H9 (cell line): ENCODE results near the gene ILDR1. TPM values are rescaled to one million over a fixed set of nuclear protein-coding genes. Genes with fewer than 3 reads are reported as not detected.

Source experiments
- DNase-seq: peaks from one replicate; pipeline ENCODE4 v3.0.0-alpha.2; 2017
- H2AFZ ChIP-seq: one replicate; pipeline ENCODE4 v1.6.1; 2013; ENCODE audit warnings: mild to moderate bottlenecking, low read length, control low read depth, moderate library complexity
- H2AK5ac ChIP-seq: 2 replicates; pipeline ENCODE4 v1.6.1; 2013; ENCODE audit warnings: low read length, control low read depth, mixed read lengths; ENCODE audit not compliant: insufficient read length
- H2BK120ac ChIP-seq: one replicate; pipeline ENCODE4 v1.6.1; 2013; ENCODE audit warnings: low read depth, mild to moderate bottlenecking, low read length, control low read depth, inconsistent platforms; ENCODE audit not compliant: poor library complexity, severe bottlenecking
- H2BK12ac ChIP-seq: 2 replicates; pipeline ENCODE4 v1.6.1; 2013; ENCODE audit warnings: low read length, control low read depth, mixed read lengths, low read depth; ENCODE audit not compliant: insufficient read length
- H2BK15ac ChIP-seq: 2 replicates; pipeline ENCODE4 v1.6.1; 2013; ENCODE audit warnings: low read depth, low read length, control low read depth
- H2BK20ac ChIP-seq: one replicate; pipeline ENCODE4 v1.6.1; 2013; ENCODE audit warnings: low read depth, mild to moderate bottlenecking, low read length, control low read depth, inconsistent platforms; ENCODE audit not compliant: poor library complexity, severe bottlenecking
- H2BK5ac ChIP-seq: 2 replicates; pipeline ENCODE4 v1.6.1; 2013; ENCODE audit warnings: low read length, control low read depth, mixed read lengths; ENCODE audit not compliant: insufficient read length
- H3K14ac ChIP-seq: 2 replicates; pipeline ENCODE4 v1.6.1; 2013; ENCODE audit warnings: low read length, control low read depth; ENCODE audit not compliant: insufficient read depth
- H3K18ac ChIP-seq: 2 replicates; pipeline ENCODE4 v1.6.1; 2013; ENCODE audit warnings: low read depth, mild to moderate bottlenecking, mixed read lengths, low read length, control low read depth; ENCODE audit not compliant: insufficient read length
- H3K23ac ChIP-seq: 2 replicates; pipeline ENCODE4 v1.6.1; 2013; ENCODE audit warnings: low read length, control low read depth, mixed read lengths, low read depth; ENCODE audit not compliant: insufficient read length
- H3K23me2 ChIP-seq: 2 replicates; pipeline ENCODE4 v1.6.1; 2013; ENCODE audit warnings: low read depth, mild to moderate bottlenecking, mixed read lengths, low read length, control low read depth; ENCODE audit not compliant: insufficient read length, poor library complexity, severe bottlenecking
- H3K27ac ChIP-seq: 2 replicates; pipeline ENCODE4 v1.5.1; 2013; ENCODE audit warnings: low read length, control low read depth, mixed read lengths, low read depth; ENCODE audit not compliant: insufficient read length
- H3K27me3 ChIP-seq: 2 replicates; pipeline ENCODE4 v1.6.1; 2013; ENCODE audit warnings: low read length, control low read depth, inconsistent platforms; ENCODE audit not compliant: insufficient read depth
- H3K4ac ChIP-seq: 2 replicates; pipeline ENCODE4 v1.6.1; 2013; ENCODE audit warnings: low read depth, mild to moderate bottlenecking, control low read depth, inconsistent platforms, low read length, moderate library complexity
- H3K4me1 ChIP-seq: 2 replicates; pipeline ENCODE4 v1.6.1; 2013; ENCODE audit warnings: low read length, control low read depth, inconsistent platforms; ENCODE audit not compliant: insufficient read depth
- H3K4me2 ChIP-seq: 2 replicates; pipeline ENCODE4 v1.6.1; 2013; ENCODE audit warnings: low read length, control low read depth, mixed read lengths; ENCODE audit not compliant: insufficient read length, insufficient read depth
- H3K56ac ChIP-seq: 2 replicates; pipeline ENCODE4 v1.6.1; 2013; ENCODE audit warnings: low read depth, mild to moderate bottlenecking, mixed read lengths, low read length, control low read depth; ENCODE audit not compliant: insufficient read length
- H3K79me1 ChIP-seq: 2 replicates; pipeline ENCODE4 v1.6.1; 2013; ENCODE audit warnings: low read depth, mild to moderate bottlenecking, moderate library complexity, low read length, control low read depth, inconsistent platforms; ENCODE audit not compliant: insufficient read depth, poor library complexity, severe bottlenecking
- H3K79me2 ChIP-seq: 2 replicates; pipeline ENCODE4 v1.6.1; 2013; ENCODE audit warnings: low read length, control low read depth, inconsistent platforms; ENCODE audit not compliant: insufficient read depth
- H3K9ac ChIP-seq: 2 replicates; pipeline ENCODE4 v1.6.1; 2013; ENCODE audit warnings: low read length, control low read depth, mixed read lengths; ENCODE audit not compliant: insufficient read length; ENCODE audit errors: extremely low read depth
- H3K9me3 ChIP-seq: one replicate; pipeline ENCODE4 v1.6.1; 2013; ENCODE audit warnings: low read depth, low read length, inconsistent platforms; ENCODE audit not compliant: control insufficient read depth
- H3T11ph ChIP-seq: one replicate; pipeline ENCODE4 v1.6.1; 2013; ENCODE audit warnings: mild to moderate bottlenecking, low read length, control low read depth, inconsistent platforms
- H4K20me1 ChIP-seq: one replicate; pipeline ENCODE4 v1.6.1; 2013; ENCODE audit not compliant: control insufficient read depth, insufficient read length, insufficient read depth
- H4K5ac ChIP-seq: 2 replicates; pipeline ENCODE4 v1.6.1; 2013; ENCODE audit warnings: low read depth, mild to moderate bottlenecking, mixed read lengths, low read length, control low read depth; ENCODE audit not compliant: insufficient read length
- H4K8ac ChIP-seq: replicated peaks from 2 replicates; pipeline ENCODE4 v1.6.1; 2013; ENCODE audit warnings: low read length, control low read depth, mixed read lengths, low read depth; ENCODE audit not compliant: insufficient read length
- H4K91ac ChIP-seq: 2 replicates; pipeline ENCODE4 v1.6.1; 2013; ENCODE audit warnings: low read depth, mild to moderate bottlenecking, moderate library complexity, mixed read lengths, low read length, control low read depth; ENCODE audit not compliant: insufficient read length
- H3K27ac Mint-ChIP-seq, 3 experiments: 2 replicates in 2 of 3; 3 replicates in 1 of 3; pipeline ENCODE4 v1.8.0; 2020 to 2021; ENCODE audit warnings: mixed read lengths in 3 of 3, mild to moderate bottlenecking in 1 of 3, moderate library complexity in 1 of 3
- H3K27me3 Mint-ChIP-seq: 2 replicates; pipeline ENCODE4 v1.8.0; 2021; ENCODE audit warnings: low read depth, mild to moderate bottlenecking, moderate library complexity, mixed read lengths
- H3K36me3 Mint-ChIP-seq, 3 experiments: 2 replicates in 2 of 3; 3 replicates in 1 of 3; pipeline ENCODE4 v1.8.0; 2020 to 2021; ENCODE audit warnings: low read depth in 3 of 3, mixed read lengths in 3 of 3; ENCODE audit not compliant: insufficient read depth in 1 of 3
- H3K4me1 Mint-ChIP-seq, 2 experiments: 2 replicates each; pipeline ENCODE4 v1.8.0; 2020; ENCODE audit warnings: mixed read lengths in 2 of 2
- H3K4me3 Mint-ChIP-seq, 2 experiments: 2 replicates in 1 of 2; 3 replicates in 1 of 2; pipeline ENCODE4 v1.8.0; 2020 to 2021; ENCODE audit warnings: mild to moderate bottlenecking in 2 of 2, mixed read lengths in 2 of 2, moderate library complexity in 1 of 2
- H3K9me3 Mint-ChIP-seq, 2 experiments: 2 replicates in 1 of 2; 3 replicates in 1 of 2; pipeline ENCODE4 v1.8.0; 2020; ENCODE audit warnings: mild to moderate bottlenecking in 2 of 2, mixed read lengths in 2 of 2, moderate library complexity in 1 of 2
- WGBS: extraction: QIAGEN DNeasy Blood & Tissue Kit; methylation state at CpG from one replicate; pipeline ENCODE4 v1.1.7; 2013; ENCODE audit warnings: missing lambda C conversion rate, low lambda C conversion rate, mixed read lengths; ENCODE audit not compliant: insufficient read length; ENCODE audit errors: extremely low coverage; 5-methylcytosine and 5-hydroxymethylcytosine counted together
- total RNA-seq: library from RNA; stranded (reverse); gene quantifications from 2 replicates; pipeline ENCODE4 v1.2.1, GENCODE V29; 2021
- TF ChIP-seq, protein P1 (sequence below): fragments of 200-600 bp; sonication (generic); conservative IDR thresholded peaks from 3 replicates; pipeline ENCODE4 v1.8.0; 2021; ENCODE audit warnings: antibody characterized with exemption, mild to moderate bottlenecking

The ILDR1 gene
- total RNA-seq, 1 experiment from 2014 or later: 0.68 TPM

DNA sequence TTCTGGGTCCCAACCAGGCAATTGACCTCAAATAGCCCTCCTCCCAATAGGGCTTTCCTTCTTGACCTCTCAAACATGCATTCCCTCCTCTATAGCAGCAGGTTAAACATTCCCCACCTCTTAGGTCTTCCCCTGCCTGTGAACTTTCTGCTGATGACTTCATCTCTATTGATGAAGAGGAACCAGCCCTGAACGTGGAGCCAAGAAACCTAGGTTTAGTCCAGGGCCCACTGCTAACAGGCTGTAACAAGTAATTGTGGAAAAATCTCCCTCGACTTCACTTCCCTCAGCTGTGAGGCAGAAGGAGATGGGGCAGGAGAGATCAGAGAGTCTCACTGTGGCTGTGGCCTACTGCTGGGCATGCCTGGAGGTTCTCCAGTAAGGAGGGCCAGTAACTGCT, 24.7 kb downstream of the ILDR1 start:
- Histone ChIP-seq H4K5ac (no peak overlapping the region), H3K4me1 (peaks cover 6% of the 10 kb centered on the region), H2BK5ac (no peak overlapping the region), H3K27me3 (no peaks in the 10 kb centered on the region), H4K8ac (no peak overlapping the region), H4K20me1 (no peaks in the 10 kb centered on the region), H3K23me2 (no peaks in the 10 kb centered on the region), H3K4me2 (no peak overlapping the region), H2AK5ac (no peak overlapping the region), H4K91ac (no peak overlapping the region), H2BK20ac (no peak overlapping the region), H2AFZ (no peak overlapping the region), H3K4ac (no peak overlapping the region), H3K23ac (no peak overlapping the region), H2BK15ac (no peak overlapping the region), H3K56ac (no peak overlapping the region), H3K79me1 (no peaks in the 10 kb centered on the region), H2BK120ac (no peak overlapping the region), H3K14ac (no peak overlapping the region), H2BK12ac (no peak overlapping the region), H3K79me2 (no peaks in the 10 kb centered on the region), H3K9me3 (no peaks in the 10 kb centered on the region), H3K27ac (no peak overlapping the region), H3K9ac (no peak overlapping the region), H3T11ph (no peak overlapping the region), H3K18ac (no peak overlapping the region)
- DNase-seq: no peak
- Mint-ChIP-seq H3K9me3 (no peaks in the 10 kb centered on the region), H3K4me3 (no peak overlapping the region), H3K36me3 (peaks cover 0 to 1% (median 0%) of the 10 kb centered on the region in 3 experiments; a peak in 1 of 7 replicates), H3K4me1 (peaks cover 18 to 19% of the 10 kb centered on the region in 2 experiments), H3K27me3 (no peaks in the 10 kb centered on the region), H3K27ac (no peak overlapping the region)
- WGBS: no CpG with 5 or more reads among the region's 2 CpGs
- TF ChIP-seq, protein P1, sequence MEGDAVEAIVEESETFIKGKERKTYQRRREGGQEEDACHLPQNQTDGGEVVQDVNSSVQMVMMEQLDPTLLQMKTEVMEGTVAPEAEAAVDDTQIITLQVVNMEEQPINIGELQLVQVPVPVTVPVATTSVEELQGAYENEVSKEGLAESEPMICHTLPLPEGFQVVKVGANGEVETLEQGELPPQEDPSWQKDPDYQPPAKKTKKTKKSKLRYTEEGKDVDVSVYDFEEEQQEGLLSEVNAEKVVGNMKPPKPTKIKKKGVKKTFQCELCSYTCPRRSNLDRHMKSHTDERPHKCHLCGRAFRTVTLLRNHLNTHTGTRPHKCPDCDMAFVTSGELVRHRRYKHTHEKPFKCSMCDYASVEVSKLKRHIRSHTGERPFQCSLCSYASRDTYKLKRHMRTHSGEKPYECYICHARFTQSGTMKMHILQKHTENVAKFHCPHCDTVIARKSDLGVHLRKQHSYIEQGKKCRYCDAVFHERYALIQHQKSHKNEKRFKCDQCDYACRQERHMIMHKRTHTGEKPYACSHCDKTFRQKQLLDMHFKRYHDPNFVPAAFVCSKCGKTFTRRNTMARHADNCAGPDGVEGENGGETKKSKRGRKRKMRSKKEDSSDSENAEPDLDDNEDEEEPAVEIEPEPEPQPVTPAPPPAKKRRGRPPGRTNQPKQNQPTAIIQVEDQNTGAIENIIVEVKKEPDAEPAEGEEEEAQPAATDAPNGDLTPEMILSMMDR: no peak
